A673 (cell line): Measurements from ENCODE around the gene RELL1.

Experiments
- CTCF ChIP-seq: fragments of 300-800, 200-600 bp; sonication (generic); conservative IDR thresholded peaks from 2 replicates; pipeline ENCODE4 v1.5.1; 2017; ENCODE audit warnings: low read depth, mild to moderate bottlenecking, antibody characterized with exemption, low read length, moderate library complexity, mixed read lengths
- EZH2 ChIP-seq: fragments of 200-600 bp; sonication (generic); IDR thresholded peaks from 2 replicates; pipeline ENCODE4 v1.6.1; 2017; ENCODE audit warnings: borderline replicate concordance, low read depth, mild to moderate bottlenecking, mixed read lengths, antibody characterized with exemption, low read length; ENCODE audit not compliant: poor library complexity, severe bottlenecking

- no peak for TF ChIP-seq CTCF
- TF ChIP-seq EZH2 = no peak
These were observed 19.9 kb upstream of the RELL1 start for GRCh38 chr4:37706032-37706431.
